Measurements from ENCODE around the gene SOCS2. TPM values are rescaled to one million over a fixed set of nuclear protein-coding genes. Genes with fewer than 3 reads are reported as not detected.

The SOCS2 gene
- total RNA-seq, 1 experiment from 2014 or later = 5.7 TPM

Other genes starting within 250 kb of the SOCS2 start
- gene NUDT4, start 194.8 kb upstream of the SOCS2 start, total RNA-seq (2014; rRNA removed; shearing (Covaris generic)) = 22.9 and 24.6 TPM in 2 replicates
- 102 and 163 TPM in 2 replicates for gene UBE2N, start 130.7 kb upstream of the SOCS2 start, total RNA-seq (2014; rRNA removed; shearing (Covaris generic))
- gene MRPL42, start 105.2 kb upstream of the SOCS2 start, total RNA-seq (2014; rRNA removed; shearing (Covaris generic)) = 155 and 177 TPM in 2 replicates
- 20.7 and 23.8 TPM in 2 replicates for gene CRADD, start 104.7 kb downstream of the SOCS2 start, total RNA-seq (2014; rRNA removed; shearing (Covaris generic))